Measurements from ENCODE around the gene PTPN4. TPM values are rescaled to one million over a fixed set of nuclear protein-coding genes. Genes with fewer than 3 reads are reported as not detected.
A peak's percentile ranks its signal among the peaks of the same experiment; 100 is the strongest.

PTPN4 gene
- total RNA-seq, 1 experiment from 2014 or later, result 44.5 TPM

- TF ChIP-seq EZH2phosphoT487 (IDR thresholded peaks at IDR 0.05; ENCODE audit: borderline replicate concordance, low read length), result no peak
- TF ChIP-seq, protein P1, sequence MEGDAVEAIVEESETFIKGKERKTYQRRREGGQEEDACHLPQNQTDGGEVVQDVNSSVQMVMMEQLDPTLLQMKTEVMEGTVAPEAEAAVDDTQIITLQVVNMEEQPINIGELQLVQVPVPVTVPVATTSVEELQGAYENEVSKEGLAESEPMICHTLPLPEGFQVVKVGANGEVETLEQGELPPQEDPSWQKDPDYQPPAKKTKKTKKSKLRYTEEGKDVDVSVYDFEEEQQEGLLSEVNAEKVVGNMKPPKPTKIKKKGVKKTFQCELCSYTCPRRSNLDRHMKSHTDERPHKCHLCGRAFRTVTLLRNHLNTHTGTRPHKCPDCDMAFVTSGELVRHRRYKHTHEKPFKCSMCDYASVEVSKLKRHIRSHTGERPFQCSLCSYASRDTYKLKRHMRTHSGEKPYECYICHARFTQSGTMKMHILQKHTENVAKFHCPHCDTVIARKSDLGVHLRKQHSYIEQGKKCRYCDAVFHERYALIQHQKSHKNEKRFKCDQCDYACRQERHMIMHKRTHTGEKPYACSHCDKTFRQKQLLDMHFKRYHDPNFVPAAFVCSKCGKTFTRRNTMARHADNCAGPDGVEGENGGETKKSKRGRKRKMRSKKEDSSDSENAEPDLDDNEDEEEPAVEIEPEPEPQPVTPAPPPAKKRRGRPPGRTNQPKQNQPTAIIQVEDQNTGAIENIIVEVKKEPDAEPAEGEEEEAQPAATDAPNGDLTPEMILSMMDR (conservative IDR thresholded peaks at IDR 0.05; ENCODE audit: low read depth, low read length), result no peak
- TF ChIP-seq EZH2 (IDR thresholded peaks at IDR 0.05; ENCODE audit: low read length, unreplicated experiment), result no peak
- H3K4me3 ChIP-seq (ENCODE audit: low read length), result no peak overlapping the region
- CTCF ChIA-PET, result interaction anchor here (0.7 to 1.2 kb wide), 2 partner anchors 9 to 67 kb away, joined by 3 to 12 read pairs; no protein-coding TSS in a partner anchor
- H3F3A ChIP-seq (ENCODE audit: low read length, unreplicated experiment), result no peaks in the 10 kb centered on the region
- no peak for DNase-seq
- H3K9me3 ChIP-seq (ENCODE audit: low read length), result no peaks in the 10 kb centered on the region
- peaks cover 1% of the 10 kb centered on the region; the same call in 1 of the 2 replicates for H4K20me1 ChIP-seq (ENCODE audit: low read length)
- BruUV-seq (replicated peaks), result no TSS peak
- no peak overlapping the region for H3K27ac ChIP-seq (ENCODE audit: low read length)
- intact Hi-C loops (cut with micrococcal nuclease), result no loop called here
- H3K27me3 ChIP-seq (ENCODE audit: low read length), result no peaks in the 10 kb centered on the region
- no peaks in the 10 kb centered on the region for H3K36me3 ChIP-seq (ENCODE audit: low read depth, low read length)
- no peak overlapping the region for H3K9ac ChIP-seq (ENCODE audit: low read length)
- no peak for ATAC-seq
- H2AFZ ChIP-seq (ENCODE audit: low read length), result no peak overlapping the region
- H3K4me2 ChIP-seq (ENCODE audit: low read length), result no peak overlapping the region
- H3K4me1 ChIP-seq (ENCODE audit: insufficient read depth, low read length), result peaks cover 27% of the 10 kb centered on the region
- POLR2A ChIA-PET (ENCODE audit: unreplicated experiment), result no interaction called here
- no peaks in the 10 kb centered on the region for H3K9me2 ChIP-seq (replicated peaks; ENCODE audit: low read length)
- H3K79me2 ChIP-seq (ENCODE audit: low read length), result peaks cover 10% of the 10 kb centered on the region
Observed at GRCh38 chr2:119755906-119756305, 3.8 kb upstream of the PTPN4 start.

DNA sequence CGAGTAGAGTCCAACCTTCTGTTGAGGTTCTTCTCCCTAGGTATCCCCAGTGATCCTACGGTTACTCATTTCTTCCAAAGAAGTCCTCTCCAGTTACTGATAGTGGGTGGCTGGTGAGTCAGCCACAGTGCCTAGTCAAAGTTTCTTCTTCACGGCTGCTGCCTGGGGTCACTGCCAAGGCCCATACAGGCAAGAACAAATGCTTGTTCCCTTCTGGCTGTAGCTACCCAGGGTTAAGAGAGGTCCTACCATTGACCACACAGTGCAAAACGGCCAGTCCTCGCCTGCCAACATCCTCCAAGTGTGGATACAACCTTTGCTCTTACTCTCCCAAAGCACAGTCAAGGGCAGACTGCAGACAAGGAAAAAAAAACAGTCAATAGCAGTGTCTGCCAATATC, 2.9 kb upstream of the PTPN4 start:
- H3K27me3 ChIP-seq (ENCODE audit: low read length), result no peaks in the 10 kb centered on the region
- BruUV-seq (replicated peaks), result no TSS peak
- H3K4me1 ChIP-seq (ENCODE audit: insufficient read depth, low read length), result peaks cover 19% of the 10 kb centered on the region
- no peak overlapping the region for H2AFZ ChIP-seq (ENCODE audit: low read length)
- peak overlapping the region; percentile 9; the same call in 1 of the 2 replicates for H3K4me2 ChIP-seq (ENCODE audit: low read length)
- no peak overlapping the region for H3K27ac ChIP-seq (ENCODE audit: low read length)
- H3K4me3 ChIP-seq (ENCODE audit: low read length), result no peak overlapping the region
- H3K9me2 ChIP-seq (replicated peaks; ENCODE audit: low read length), result no peaks in the 10 kb centered on the region
- intact Hi-C loops (cut with micrococcal nuclease), result no loop called here
- H4K20me1 ChIP-seq (ENCODE audit: low read length), result peaks cover 11% of the 10 kb centered on the region
- ATAC-seq (peak; percentile 1; the same call in 1 of the 2 replicates), DNase-seq (peak; percentile 76)
- peaks cover 20% of the 10 kb centered on the region for H3K79me2 ChIP-seq (ENCODE audit: low read length)
- H3K9me3 ChIP-seq (ENCODE audit: low read length), result no peaks in the 10 kb centered on the region
- H3K9ac ChIP-seq (ENCODE audit: low read length), result no peak overlapping the region
- TF ChIP-seq, protein P1 (conservative IDR thresholded peaks at IDR 0.05; ENCODE audit: low read depth, low read length), result no peak
- TF ChIP-seq EZH2 (IDR thresholded peaks at IDR 0.05; ENCODE audit: low read length, unreplicated experiment), result no peak
- no peak for TF ChIP-seq EZH2phosphoT487 (IDR thresholded peaks at IDR 0.05; ENCODE audit: borderline replicate concordance, low read length)
- POLR2A ChIA-PET (ENCODE audit: unreplicated experiment), result interaction anchor here (0.7 kb wide), 1 partner anchor 816 kb away, joined by 3 read pairs; no protein-coding TSS in a partner anchor
- no peaks in the 10 kb centered on the region for H3K36me3 ChIP-seq (ENCODE audit: low read depth, low read length)
- CTCF ChIA-PET, result no interaction called here
- no peaks in the 10 kb centered on the region for H3F3A ChIP-seq (ENCODE audit: low read length, unreplicated experiment)

DNA sequence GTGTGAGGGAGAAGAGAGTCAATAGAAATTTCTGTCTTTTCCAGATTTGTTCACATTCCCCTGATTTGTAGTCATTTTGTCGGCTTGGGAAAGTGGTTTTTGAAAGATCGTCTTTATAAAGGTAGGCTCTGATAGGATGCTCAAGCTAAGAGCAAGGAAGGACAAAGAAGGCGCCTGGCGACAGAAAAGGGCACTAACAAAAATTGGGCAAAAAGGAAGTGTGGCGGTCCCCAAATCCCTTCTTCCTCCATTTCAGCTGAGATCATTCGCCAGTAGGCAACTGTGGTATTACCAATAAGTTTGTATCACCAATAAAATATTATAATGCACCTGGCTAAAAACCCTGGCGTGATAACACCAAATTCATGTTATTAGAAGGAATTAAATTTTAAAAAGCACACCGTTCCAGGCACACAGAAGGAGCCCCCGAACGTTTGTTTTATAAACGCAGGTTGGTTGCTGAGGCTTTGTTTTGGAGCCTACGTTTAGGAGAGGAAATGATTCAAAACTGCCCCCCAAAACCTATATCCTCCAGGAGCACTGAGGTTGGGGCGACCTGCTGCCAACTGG, 756 bp upstream of the PTPN4 start:
- Histone ChIP-seq H3K27me3 (ENCODE audit: low read length) (no peaks in the 10 kb centered on the region), H3K4me2 (ENCODE audit: low read length) (peak overlapping the region; percentile 90), H4K20me1 (ENCODE audit: low read length) (peaks cover 30% of the 10 kb centered on the region), H2AFZ (ENCODE audit: low read length) (peak overlapping the region; percentile 86), H3K27ac (ENCODE audit: low read length) (peak overlapping the region; percentile 90), H3K9ac (ENCODE audit: low read length) (peak overlapping the region; percentile 70), H3K4me3 (ENCODE audit: low read length) (peak overlapping the region; percentile 97), H3K4me1 (ENCODE audit: insufficient read depth, low read length) (peaks cover 27% of the 10 kb centered on the region), H3F3A (ENCODE audit: low read length, unreplicated experiment) (no peaks in the 10 kb centered on the region), H3K79me2 (ENCODE audit: low read length) (peaks cover 41% of the 10 kb centered on the region), H3K36me3 (ENCODE audit: low read depth, low read length) (no peaks in the 10 kb centered on the region), H3K9me2 (replicated peaks; ENCODE audit: low read length) (no peaks in the 10 kb centered on the region), H3K9me3 (ENCODE audit: low read length) (no peaks in the 10 kb centered on the region)
- DNase-seq (no peak), ATAC-seq (no peak)
- intact Hi-C loops (cut with micrococcal nuclease), result loop anchor here (1.0 kb wide), 1 partner anchor 15 kb away; no protein-coding TSS in a partner anchor
- BruUV-seq (replicated peaks), result TSS peak; percentile 83
- ChIA-PET POLR2A (ENCODE audit: unreplicated experiment) (interaction anchor here (0.8 to 1.0 kb wide), 2 partner anchors 15 to 68 kb away, joined by 3 read pairs; no protein-coding TSS in a partner anchor), CTCF (interaction anchor here (0.7 to 1.2 kb wide), 5 partner anchors 56 to 80 kb away, joined by 3 to 10 read pairs (median 5); partner anchors contain the start of gene TMEM177)
- no peak for TF ChIP-seq EZH2phosphoT487 (IDR thresholded peaks at IDR 0.05; ENCODE audit: borderline replicate concordance, low read length)
